ENCODE measurements around the gene ZNF677. TPM values are rescaled to one million over a fixed set of nuclear protein-coding genes. Genes with fewer than 3 reads are reported as not detected.

The ZNF677 gene
- total and polyA plus RNA-seq, 2 donors (not counting 3 experiments of a cell fraction or from before 2014, with no cell fraction given) = 13.4 to 21.0 TPM

GRCh38 chr19:53290758-53291549, 36.3 kb upstream of the ZNF677 start:
- no peaks in the 10 kb centered on the region for H3K27me3 ChIP-seq (ENCODE audit: control insufficient read depth in 2 of 2, insufficient read depth in 2 of 2, low read length in 2 of 2)
- no peaks in the 10 kb centered on the region for H3K79me2 ChIP-seq (ENCODE audit: control insufficient read depth, insufficient read depth, low read length)
- TF ChIP-seq EZH2 (IDR thresholded peaks at IDR 0.05; ENCODE audit: borderline replicate concordance, low read depth, low read length, severe bottlenecking) = no peak
- TF ChIP-seq POLR2A (IDR thresholded peaks at IDR 0.05; ENCODE audit: low read depth, low read length) = no peak
- TF ChIP-seq MAX (IDR thresholded peaks at IDR 0.05; ENCODE audit: insufficient read depth, insufficient read length) = no peak
- TF ChIP-seq MYC (IDR thresholded peaks at IDR 0.05; ENCODE audit: low read depth, low read length) = no peak
- TF ChIP-seq JUN (IDR thresholded peaks at IDR 0.05; ENCODE audit: borderline replicate concordance, insufficient read depth, insufficient read length, low read depth) = no peak
- TF ChIP-seq FOS (IDR thresholded peaks at IDR 0.05; ENCODE audit: borderline replicate concordance, insufficient read depth, low read length) = no peak
- no peak for TF ChIP-seq GATA2 (IDR thresholded peaks at IDR 0.05; ENCODE audit: insufficient read depth, insufficient read length, low read depth, low read length)
- TF ChIP-seq CTCF (IDR thresholded peaks at IDR 0.05; ENCODE audit: extremely low read depth in 1 of 2, insufficient read depth in 1 of 2, low read depth in 1 of 2, low read length in 2 of 2) = no peak
- no peak for TF ChIP-seq POLR2AphosphoS5 (IDR thresholded peaks at IDR 0.05; ENCODE audit: insufficient read depth, low read depth, low read length)
- H3K4me3 ChIP-seq (replicated peaks in 1 of 3; ENCODE audit: insufficient read depth in 1 of 3, low read depth in 1 of 3, low read length in 3 of 3) = no peak overlapping the region
- DNase-seq (ENCODE audit: low read depth, low spot score) = no peak
- H3K9me1 ChIP-seq (replicated peaks; ENCODE audit: control insufficient read depth, extremely low read depth, insufficient read depth, low read length) = no peaks in the 10 kb centered on the region
- BruUV-seq (replicated peaks) = no TSS peak
- dilution Hi-C loops (cut with MboI; ENCODE audit: extremely low pct_ligation_motif_present, low sequenced_read_pairs) (no loop called here), intact Hi-C loops (cut with micrococcal nuclease) (no loop called here)
- no peaks in the 10 kb centered on the region for H4K20me1 ChIP-seq (replicated peaks; ENCODE audit: control insufficient read depth, extremely low read depth, insufficient read depth, low read length)
- H3K36me3 ChIP-seq (ENCODE audit: control insufficient read depth in 2 of 2, extremely low read depth in 1 of 2, insufficient read depth in 2 of 2, low read length in 2 of 2) = no peaks in the 10 kb centered on the region
- no peaks in the 10 kb centered on the region for H3K4me1 ChIP-seq (ENCODE audit: control insufficient read depth, extremely low read depth, insufficient read depth, low read length)
- POLR2A ChIA-PET = no interaction called here
- peaks cover 3% of the 10 kb centered on the region for H3K9me3 ChIP-seq (replicated peaks; ENCODE audit: control insufficient read depth, insufficient read depth, low read length)
- H3K27ac ChIP-seq (ENCODE audit: insufficient read depth, low read depth, low read length) = no peak overlapping the region
- no peak for FAIRE-seq
- no peak overlapping the region for H2AFZ ChIP-seq (ENCODE audit: low read depth, low read length)
- no peak overlapping the region for H3K9ac ChIP-seq (replicated peaks; ENCODE audit: extremely low read depth, insufficient read depth, low read length)
- CTCF ChIA-PET = no interaction called here
- H3K4me2 ChIP-seq (ENCODE audit: insufficient read depth, low read length) = no peak overlapping the region

Measured in endothelial cell of umbilical vein (primary cell).